GM23338 (cell line): Measurements from ENCODE around the gene CASQ1. TPM values are rescaled to one million over a fixed set of nuclear protein-coding genes. Genes with fewer than 3 reads are reported as not detected.

Source experiments
- ATAC-seq: fragments of 200-7000 bp; cut with Tn5 transposase; 3 replicates; pipeline ENCODE4 v1.9.1; 2020
- DNase-seq: peaks from one replicate; pipeline ENCODE4 v3.0.0-alpha.2; 2015; ENCODE audit warnings: low spot score
- H2AFZ ChIP-seq: fragments of 200-600 bp; sonication (generic); 2 replicates; pipeline ENCODE4 v1.8.0; 2016; ENCODE audit warnings: antibody characterized with exemption, mild to moderate bottlenecking, moderate library complexity
- H3F3A ChIP-seq: fragments of 200-600 bp; sonication (generic); replicated peaks from 2 replicates; pipeline ENCODE4 v1.8.0; 2017; ENCODE audit warnings: antibody characterized with exemption, mixed run types, low read depth
- H3K27ac ChIP-seq: fragments of 200-600 bp; sonication (generic); 2 replicates; pipeline ENCODE4 v1.6.1; 2016; ENCODE audit warnings: low read depth
- H3K27me3 ChIP-seq: fragments of 200-600 bp; sonication (generic); 2 replicates; pipeline ENCODE4 v1.8.0; 2016; ENCODE audit warnings: mild to moderate bottlenecking, mixed run types, moderate library complexity; ENCODE audit not compliant: insufficient read depth
- H3K36me3 ChIP-seq: fragments of 200-600 bp; sonication (generic); 2 replicates; pipeline ENCODE4 v1.8.0; 2016; ENCODE audit warnings: mild to moderate bottlenecking; ENCODE audit not compliant: insufficient read depth
- H3K4me1 ChIP-seq: fragments of 200-600 bp; sonication (generic); 2 replicates; pipeline ENCODE4 v1.8.0; 2016; ENCODE audit warnings: mild to moderate bottlenecking, moderate library complexity; ENCODE audit not compliant: insufficient read depth
- H3K4me2 ChIP-seq: fragments of 200-600 bp; sonication (generic); 2 replicates; pipeline ENCODE4 v1.7.1; 2017; ENCODE audit warnings: mixed run types
- H3K4me3 ChIP-seq: fragments of 200-600 bp; sonication (generic); 2 replicates; pipeline ENCODE4 v1.6.1; 2016; ENCODE audit warnings: mixed run types
- H3K79me2 ChIP-seq: fragments of 200-600 bp; sonication (generic); replicated peaks from 2 replicates; pipeline ENCODE4 v1.8.0; 2017; ENCODE audit warnings: mild to moderate bottlenecking; ENCODE audit not compliant: insufficient read depth
- H3K9me2 ChIP-seq: fragments of 200-600 bp; sonication (generic); 2 replicates; pipeline ENCODE4 v1.8.0; 2017; ENCODE audit not compliant: insufficient read depth
- H4K20me1 ChIP-seq: fragments of 200-600 bp; sonication (generic); replicated peaks from 2 replicates; pipeline ENCODE4 v1.8.0; 2017; ENCODE audit warnings: mild to moderate bottlenecking; ENCODE audit not compliant: insufficient read depth
- H3K27ac Mint-ChIP-seq: 2 replicates; pipeline ENCODE4 v1.8.0; 2020; ENCODE audit warnings: inconsistent platforms, mild to moderate bottlenecking, moderate library complexity, mixed read lengths
- H3K27me3 Mint-ChIP-seq: 3 replicates; pipeline ENCODE4 v1.8.0; 2022; ENCODE audit warnings: low read depth, mild to moderate bottlenecking, moderate library complexity, mixed read lengths, inconsistent platforms; ENCODE audit not compliant: insufficient read depth, poor library complexity
- H3K36me3 Mint-ChIP-seq: 3 replicates; pipeline ENCODE4 v1.8.0; 2021; ENCODE audit warnings: low read depth, mild to moderate bottlenecking, inconsistent platforms, moderate library complexity, mixed read lengths
- H3K4me1 Mint-ChIP-seq: 3 replicates; pipeline ENCODE4 v1.8.0; 2020; ENCODE audit warnings: mild to moderate bottlenecking, inconsistent platforms, mixed read lengths
- H3K4me3 Mint-ChIP-seq: 3 replicates; pipeline ENCODE4 v1.8.0; 2021; ENCODE audit warnings: moderate library complexity, mild to moderate bottlenecking, inconsistent platforms, mixed read lengths
- H3K9me3 Mint-ChIP-seq: 3 replicates; pipeline ENCODE4 v1.8.0; 2020; ENCODE audit warnings: moderate library complexity, mild to moderate bottlenecking, inconsistent platforms, mixed read lengths
- CREB1 ChIP-seq: fragments of 250-450 bp; sonication (Bioruptor Pico); IDR thresholded peaks from 2 replicates; pipeline ENCODE4 v1.5.0; 2020; ENCODE audit warnings: low read depth, mild to moderate bottlenecking, moderate library complexity
- ETS1 ChIP-seq: IDR thresholded peaks from 2 replicates; pipeline ENCODE4 v1.6.1; 2016; ENCODE audit warnings: antibody characterized with exemption
- EZH2 ChIP-seq: fragments of 200-600 bp; sonication (generic); IDR thresholded peaks from one replicate; pipeline ENCODE4 v1.8.0; 2017; ENCODE audit warnings: antibody characterized with exemption, mild to moderate bottlenecking, low read depth; ENCODE audit not compliant: unreplicated experiment
- EZH2phosphoT487 ChIP-seq: fragments of 200-600 bp; sonication (generic); IDR thresholded peaks from one replicate; pipeline ENCODE4 v1.8.1; 2018; ENCODE audit warnings: antibody characterized with exemption; ENCODE audit not compliant: unreplicated experiment
- JUNB ChIP-seq: IDR thresholded peaks from one replicate; pipeline ENCODE4 v1.6.1; 2016; ENCODE audit warnings: antibody characterized with exemption; ENCODE audit not compliant: unreplicated experiment
- NANOG ChIP-seq: IDR thresholded peaks from 2 replicates; pipeline ENCODE4 v1.6.1; 2016; ENCODE audit warnings: antibody characterized with exemption, borderline replicate concordance
- POLR2AphosphoS5 ChIP-seq: IDR thresholded peaks from 2 replicates; pipeline ENCODE4 v1.6.1; 2016; ENCODE audit warnings: antibody characterized with exemption, low read depth
- REST ChIP-seq: IDR thresholded peaks from one replicate; pipeline ENCODE4 v1.6.1; 2018; ENCODE audit warnings: antibody characterized with exemption; ENCODE audit not compliant: unreplicated experiment
- STAT1 ChIP-seq: IDR thresholded peaks from one replicate; pipeline ENCODE4 v1.6.1; 2016; ENCODE audit warnings: antibody characterized with exemption; ENCODE audit not compliant: unreplicated experiment
- ZNF114 ChIP-seq: fragments of 250-450 bp; sonication (Bioruptor Pico); IDR thresholded peaks from 2 replicates; pipeline ENCODE4 v1.5.0; 2020; ENCODE audit warnings: mild to moderate bottlenecking, moderate library complexity
- ZNF331 ChIP-seq: fragments of 250-450 bp; sonication (Bioruptor Pico); IDR thresholded peaks from 2 replicates; pipeline ENCODE4 v1.5.0; 2020; ENCODE audit warnings: low read depth, mild to moderate bottlenecking, moderate library complexity
- ZNF462 ChIP-seq: fragments of 250-450 bp; sonication (Bioruptor Pico); IDR thresholded peaks from 2 replicates; pipeline ENCODE4 v1.5.0; 2020; ENCODE audit warnings: mild to moderate bottlenecking, moderate library complexity
- polyA plus RNA-seq: library from polyadenylated mRNA; unstranded; fragments of >200 nt; fragmentation: Nextera tagmentation; extraction: Ambion mirVana; gene quantifications from 2 replicates; pipeline ENCODE4 v1.2.1, GENCODE V29; 2016
- total RNA-seq: library from RNA; depleted of rRNA; stranded (reverse); fragments of >200 nt; shearing (Covaris generic); gene quantifications from 2 replicates; pipeline ENCODE4 v1.2.3, GENCODE V29; 2014
- TF ChIP-seq, protein P1 (sequence below), 2 experiments: fragments of 200-600 bp in 1 of 2; sonication (generic) in 1 of 2; conservative IDR thresholded peaks; 2 replicates each; pipeline versions ENCODE4 v1.5.1 to v1.6.1; 2016 to 2017; ENCODE audit warnings: antibody characterized with exemption in 2 of 2, low read depth in 2 of 2, mild to moderate bottlenecking in 2 of 2, moderate library complexity in 1 of 2

Gene CASQ1
- total and polyA plus RNA-seq, 2 experiments from 2014 or later: 1.1 to 2.8 TPM

GRCh38 chr1:160245434-160245833 lies 55.1 kb downstream of the CASQ1 start:
- H3K36me3 ChIP-seq: peaks cover 9% of the 10 kb centered on the region
- H3K27me3 ChIP-seq: no peaks in the 10 kb centered on the region
- DNase-seq: no peak
- no peak for TF ChIP-seq ETS1
- no peak for TF ChIP-seq REST
- TF ChIP-seq JUNB: no peak
- TF ChIP-seq ZNF331 (CRISPR knock-in tag): no peak
- TF ChIP-seq ZNF462 (CRISPR knock-in tag): no peak
- TF ChIP-seq CREB1 (CRISPR knock-in tag): no peak
- TF ChIP-seq STAT1: no peak
- TF ChIP-seq POLR2AphosphoS5: no peak
- TF ChIP-seq EZH2phosphoT487: no peak
- TF ChIP-seq EZH2: no peak
- TF ChIP-seq NANOG: no peak
- TF ChIP-seq ZNF114 (CRISPR knock-in tag): no peak
- TF ChIP-seq, protein P1, sequence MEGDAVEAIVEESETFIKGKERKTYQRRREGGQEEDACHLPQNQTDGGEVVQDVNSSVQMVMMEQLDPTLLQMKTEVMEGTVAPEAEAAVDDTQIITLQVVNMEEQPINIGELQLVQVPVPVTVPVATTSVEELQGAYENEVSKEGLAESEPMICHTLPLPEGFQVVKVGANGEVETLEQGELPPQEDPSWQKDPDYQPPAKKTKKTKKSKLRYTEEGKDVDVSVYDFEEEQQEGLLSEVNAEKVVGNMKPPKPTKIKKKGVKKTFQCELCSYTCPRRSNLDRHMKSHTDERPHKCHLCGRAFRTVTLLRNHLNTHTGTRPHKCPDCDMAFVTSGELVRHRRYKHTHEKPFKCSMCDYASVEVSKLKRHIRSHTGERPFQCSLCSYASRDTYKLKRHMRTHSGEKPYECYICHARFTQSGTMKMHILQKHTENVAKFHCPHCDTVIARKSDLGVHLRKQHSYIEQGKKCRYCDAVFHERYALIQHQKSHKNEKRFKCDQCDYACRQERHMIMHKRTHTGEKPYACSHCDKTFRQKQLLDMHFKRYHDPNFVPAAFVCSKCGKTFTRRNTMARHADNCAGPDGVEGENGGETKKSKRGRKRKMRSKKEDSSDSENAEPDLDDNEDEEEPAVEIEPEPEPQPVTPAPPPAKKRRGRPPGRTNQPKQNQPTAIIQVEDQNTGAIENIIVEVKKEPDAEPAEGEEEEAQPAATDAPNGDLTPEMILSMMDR (conservative IDR thresholded peaks at IDR 0.05; ENCODE audit: low read depth in 2 of 2): no peak
- no peaks in the 10 kb centered on the region for H3F3A ChIP-seq
- no peak overlapping the region for H3K4me3 ChIP-seq
- no peak overlapping the region for H3K4me2 ChIP-seq
- H3K4me1 ChIP-seq: peaks cover 5% of the 10 kb centered on the region; the same call in 1 of the 2 replicates
- H3K4me3 Mint-ChIP-seq: no peak overlapping the region
- peak overlapping the region; percentile 79; the same call in 1 of the 2 replicates for H3K27ac ChIP-seq
- H3K79me2 ChIP-seq: peaks cover 83% of the 10 kb centered on the region
- H2AFZ ChIP-seq: no peak overlapping the region
- H3K27me3 Mint-ChIP-seq: peaks cover 2% of the 10 kb centered on the region
- ATAC-seq: no peak
- no peaks in the 10 kb centered on the region for H3K9me3 Mint-ChIP-seq
- no peaks in the 10 kb centered on the region for H3K9me2 ChIP-seq
- peaks cover 40% of the 10 kb centered on the region for H4K20me1 ChIP-seq
- H3K36me3 Mint-ChIP-seq: peaks cover 22% of the 10 kb centered on the region
- peaks cover 7% of the 10 kb centered on the region; the same call in 2 of the 3 replicates for H3K4me1 Mint-ChIP-seq
- no peak overlapping the region for H3K27ac Mint-ChIP-seq
